ENCODE results near the gene CPZ. TPM values are rescaled to one million over a fixed set of nuclear protein-coding genes. Genes with fewer than 3 reads are reported as not detected.

Gene CPZ
- polyA plus RNA-seq, 1 experiment = 70.9 TPM

GRCh38 chr4:8553216-8553615 lies 39.3 kb upstream of the CPZ start:
- no peak for DNase-seq (ENCODE audit: low read depth)
- no peak overlapping the region for H3K4me3 ChIP-seq (ENCODE audit: low read depth, low read length)
- H3K36me3 ChIP-seq (ENCODE audit: control insufficient read depth, insufficient read depth, low read length) = no peaks in the 10 kb centered on the region
- TF ChIP-seq CTCF (IDR thresholded peaks at IDR 0.05; ENCODE audit: insufficient read depth, low read depth, low read length) = no peak
- ChIA-PET CTCF (interaction anchor here (1.3 kb wide), 1 partner anchor 23 kb away, joined by 3 read pairs; no protein-coding TSS in a partner anchor), POLR2A (no interaction called here)
- no peaks in the 10 kb centered on the region; the same call in 1 of the 2 replicates for H3K27me3 ChIP-seq (ENCODE audit: control insufficient read depth, insufficient read depth, low read length)

GRCh38 chr4:8553991-8554405 lies 38.6 kb upstream of the CPZ start:
- no peaks in the 10 kb centered on the region for H3K36me3 ChIP-seq (ENCODE audit: control insufficient read depth, insufficient read depth, low read length)
- no peaks in the 10 kb centered on the region; the same call in 1 of the 2 replicates for H3K27me3 ChIP-seq (ENCODE audit: control insufficient read depth, insufficient read depth, low read length)
- H3K4me3 ChIP-seq (ENCODE audit: low read depth, low read length) = no peak overlapping the region
- POLR2A ChIA-PET = no interaction called here
- no peak for DNase-seq (ENCODE audit: low read depth)
- no peak for TF ChIP-seq CTCF (IDR thresholded peaks at IDR 0.05; ENCODE audit: insufficient read depth, low read depth, low read length)
- CTCF ChIA-PET = interaction anchor here (1.3 kb wide), 1 partner anchor 24 kb away, joined by 3 read pairs; no protein-coding TSS in a partner anchor

GRCh38 chr4:8554555-8555100 lies 37.9 kb upstream of the CPZ start:
- TF ChIP-seq CTCF (IDR thresholded peaks at IDR 0.05; ENCODE audit: insufficient read depth, low read depth, low read length) = no peak
- no peaks in the 10 kb centered on the region for H3K36me3 ChIP-seq (ENCODE audit: control insufficient read depth, insufficient read depth, low read length)
- ChIA-PET CTCF (interaction anchor here (1.3 kb wide), 1 partner anchor 25 kb away, joined by 3 read pairs; no protein-coding TSS in a partner anchor), POLR2A (no interaction called here)
- DNase-seq (ENCODE audit: low read depth) = no peak
- H3K4me3 ChIP-seq (ENCODE audit: low read depth, low read length) = no peak overlapping the region
- H3K27me3 ChIP-seq (ENCODE audit: control insufficient read depth, insufficient read depth, low read length) = no peaks in the 10 kb centered on the region; the same call in 1 of the 2 replicates

- no peaks in the 10 kb centered on the region for H3K36me3 ChIP-seq (ENCODE audit: control insufficient read depth, insufficient read depth, low read length)
- no peak overlapping the region for H3K4me3 ChIP-seq (ENCODE audit: low read depth, low read length)
- no peak for TF ChIP-seq CTCF (IDR thresholded peaks at IDR 0.05; ENCODE audit: insufficient read depth, low read depth, low read length)
- no peak for DNase-seq (ENCODE audit: low read depth)
- no peaks in the 10 kb centered on the region; the same call in 1 of the 2 replicates for H3K27me3 ChIP-seq (ENCODE audit: control insufficient read depth, insufficient read depth, low read length)
- ChIA-PET CTCF (interaction anchor here (1.0 kb wide), 1 partner anchor 36 kb away, joined by 3 read pairs; no protein-coding TSS in a partner anchor), POLR2A (no interaction called here)
Measured at GRCh38 chr4:8555716-8556115, 36.8 kb upstream of the CPZ start.

- no peak for DNase-seq (ENCODE audit: low read depth)
- H3K4me3 ChIP-seq (ENCODE audit: low read depth, low read length) = no peak overlapping the region
- no peak for TF ChIP-seq CTCF (IDR thresholded peaks at IDR 0.05; ENCODE audit: insufficient read depth, low read depth, low read length)
- ChIA-PET POLR2A (interaction anchor here (0.6 to 0.8 kb wide), 2 partner anchors 13 to 19 kb away, joined by 3 to 6 read pairs; no protein-coding TSS in a partner anchor), CTCF (interaction anchor here (0.6 to 1.0 kb wide), 2 partner anchors 35 to 42 kb away, joined by 3 to 4 read pairs; no protein-coding TSS in a partner anchor)
- H3K27me3 ChIP-seq (ENCODE audit: control insufficient read depth, insufficient read depth, low read length) = no peaks in the 10 kb centered on the region; the same call in 1 of the 2 replicates
- H3K36me3 ChIP-seq (ENCODE audit: control insufficient read depth, insufficient read depth, low read length) = no peaks in the 10 kb centered on the region
Measured at GRCh38 chr4:8556341-8557150, 36.0 kb upstream of the CPZ start.
